ENCODE results near the gene MRPL49.

GRCh38 chr11:65116370-65117205 lies 5.5 kb upstream of the MRPL49 start:
- TF ChIP-seq CTCF (IDR thresholded peaks at IDR 0.05) = no peak
- TF ChIP-seq POLR2A (IDR thresholded peaks at IDR 0.05) = no peak
